Right lobe of liver (tissue), 6 donors: ENCODE data around the gene ZNF672. TPM values are rescaled to one million over a fixed set of nuclear protein-coding genes. Genes with fewer than 3 reads are reported as not detected.
"Not testable (repeated sequence)": the region's sequence is repeated elsewhere in the genome, so short reads cannot be mapped to it uniquely, and the experiment has no call there.

ENCODE experiments used
- ATAC-seq, 4 donors: fragments of 200-7000 bp; cut with Tn5 transposase; one replicate each; pipeline ENCODE4 v1.9.1; 2020; ENCODE audit warnings: mild to moderate bottlenecking in 4 of 4, moderate library complexity in 4 of 4
- DNase-seq, 3 donors: peaks; one replicate each; pipeline ENCODE4 v3.0.0-alpha.2; 2020
- H3K27ac ChIP-seq, 3 donors: fragments of 200-600 bp; one replicate each; pipeline ENCODE4 v1.8.0; 2022
- H3K27me3 ChIP-seq, 2 donors: fragments of 200-600 bp; one replicate each; pipeline ENCODE4 v1.8.0; 2022
- H3K36me3 ChIP-seq, 4 donors: fragments of 200-600 bp; sonication (generic) in 1 of 4; one replicate each; pipeline versions ENCODE4 v1.5.1 to v1.8.0; 2017 to 2022; ENCODE audit warnings: control low read depth in 1 of 4
- H3K4me1 ChIP-seq, 4 donors: fragments of 200-600 bp; sonication (generic) in 1 of 4; one replicate each; pipeline versions ENCODE4 v1.5.1 to v1.8.0; 2017 to 2022; ENCODE audit warnings: control low read depth in 1 of 4
- H3K4me3 ChIP-seq, 3 donors: fragments of 200-600 bp; one replicate each; pipeline ENCODE4 v1.8.0; 2022
- H3K9me3 ChIP-seq, 4 donors: fragments of 200-600 bp; sonication (generic) in 1 of 4; one replicate each; pipeline versions ENCODE4 v1.5.1 to v1.8.0; 2017 to 2022; ENCODE audit warnings: control low read depth in 1 of 4
- CTCF ChIP-seq, 4 donors: fragments of 200-600 bp in 3 of 4; fragments of 450-650 bp in 1 of 4; IDR thresholded peaks; one replicate each; pipeline versions ENCODE4 v1.5.1 to v1.8.0; 2016 to 2022; ENCODE audit warnings: antibody characterized with exemption in 4 of 4, mild to moderate bottlenecking in 2 of 4
- POLR2A ChIP-seq: fragments of 450-650 bp; IDR thresholded peaks from one replicate; pipeline ENCODE4 v1.6.1; 2017; ENCODE audit warnings: antibody characterized with exemption, mild to moderate bottlenecking
- WGBS: methylation state at CpG from one replicate; pipeline ENCODE4 v1.1.6; 2018; ENCODE audit warnings: low coverage, low lambda C conversion rate; ENCODE audit not compliant: insufficient coverage; ENCODE audit errors: missing lambda C conversion rate; 5-methylcytosine and 5-hydroxymethylcytosine counted together
- intact Hi-C, 2 donors: fragments of 100-400 bp; cut with DNase I; formaldehyde crosslinking; loops; one replicate each; pipeline versions ENCODE4 v1.11.2 to v1.14.1; 2022
- total RNA-seq, 6 experiments: library from RNA; depleted of rRNA in 2 of 6; stranded (reverse); fragments of >200 nt in 2 of 6; fragmentation: NEBNext Ultra II Directional in 3 of 6; extraction: Animal tissue kit (Norgen Biotek cat#: 25700) in 3 of 6; gene quantifications; one replicate each; pipeline versions ENCODE4 v1.1.0 to v1.2.4, GENCODE V29; 2016 to 2023
- donor health status: DM: no; HTN: yes; CAD: no.
- donor health status: DM: no; HTN: no; CAD: no.
- donor health status: DM: no; HTN: no; CAD: no.
- donor health status: DM: no; HTN: yes; CAD: no.
- donor health status: DM: no; HTN: yes; CAD: no.

The ZNF672 gene
- total RNA-seq, 6 experiments from 2014 or later = 16.9 to 24.3 (median 19.4) TPM

- Histone ChIP-seq H3K36me3 (no peaks in the 10 kb centered on the region), H3K27me3 (no peaks in the 10 kb centered on the region), H3K4me3 (peak within 1 kb of the TSS; percentile 69 to 76 (median 73)), H3K27ac (peak within 1 kb of the TSS; percentile 95 to 100 (median 98)), H3K9me3 (no peaks in the 10 kb centered on the region), H3K4me1 (peaks cover 0 to 30% (median 12%) of the 10 kb centered on the region in 4 donors)
- ATAC-seq = peak; percentile 85 to 96 (median 92)
- intact Hi-C loops = no loop called here
- peak; percentile 92 to 95 (median 94) for DNase-seq
- WGBS = under 1% methylated on average over 36 of the region's 56 CpGs
- TF ChIP-seq POLR2A (peak; percentile 77), CTCF (IDR thresholded peaks at IDR 0.05) (peak; percentile 41 to 74 (median 70))
Measured at GRCh38 chr1:248825909-248826760, 11.9 kb upstream of the ZNF672 start, which contains the start of gene SH3BP5L. TSS of gene SH3BP5L (minus strand) at chr1:248825915. CDS start at chr1:248824935, 980 bp downstream.

GRCh38 chr1:248828845-248829244 is 9.2 kb upstream of the ZNF672 start:
- no peak overlapping the region for H3K27ac ChIP-seq
- TF ChIP-seq CTCF (IDR thresholded peaks at IDR 0.05) = no peak
- no peak for TF ChIP-seq POLR2A
- WGBS = 18% methylated on average over 3 of the region's 3 CpGs

GRCh38 chr1:248830718-248831017 is 7.4 kb upstream of the ZNF672 start:
- H3K36me3 ChIP-seq, ATAC-seq, H3K9me3 ChIP-seq, H3K4me1 ChIP-seq, DNase-seq, H3K27ac ChIP-seq, intact Hi-C loops, H3K27me3 ChIP-seq, H3K4me3 ChIP-seq: not testable (repeated sequence)
- 45% methylated on average over 2 of the region's 3 CpGs for WGBS

More at GRCh38 chr1:248828845-248829244, 9.2 kb upstream of the ZNF672 start:
- Histone ChIP-seq H3K4me3 (no peak overlapping the region), H3K36me3 (no peaks in the 10 kb centered on the region), H3K4me1 (peaks cover 0 to 19% (median 9%) of the 10 kb centered on the region in 4 donors), H3K27me3 (no peaks in the 10 kb centered on the region), H3K9me3 (no peaks in the 10 kb centered on the region)
- ATAC-seq = peak in 1 of 4 donors; percentile 46
- intact Hi-C loops = no loop called here
- no peak for DNase-seq

- Histone ChIP-seq H3K9me3 (no peaks in the 10 kb centered on the region), H3K36me3 (no peaks in the 10 kb centered on the region), H3K4me1 (peaks cover 0 to 7% (median 2%) of the 10 kb centered on the region in 4 donors), H3K4me3 (no peak overlapping the region), H3K27me3 (no peaks in the 10 kb centered on the region), H3K27ac (no peak overlapping the region)
- DNase-seq (no peak), ATAC-seq (no peak)
- WGBS = 59% methylated on average over 1 of the region's 1 CpG
- TF ChIP-seq POLR2A = no peak
- TF ChIP-seq CTCF (IDR thresholded peaks at IDR 0.05) = no peak
- intact Hi-C loops = no loop called here
Measured at GRCh38 chr1:248831842-248832241, 6.2 kb upstream of the ZNF672 start.

GRCh38 chr1:248834343-248834940 is 3.6 kb upstream of the ZNF672 start:
- ATAC-seq (no peak), DNase-seq (peak in 1 of 3 donors; percentile 27)
- TF ChIP-seq CTCF (IDR thresholded peaks at IDR 0.05) (no peak), POLR2A (no peak)
- WGBS = 54% methylated on average over 7 of the region's 7 CpGs
- H3K27ac ChIP-seq = no peak overlapping the region
- H3K27me3 ChIP-seq = no peaks in the 10 kb centered on the region
- H3K4me3 ChIP-seq = no peak overlapping the region
- H3K36me3 ChIP-seq = no peaks in the 10 kb centered on the region
- no peaks in the 10 kb centered on the region for H3K9me3 ChIP-seq
- intact Hi-C loops = no loop called here
- H3K4me1 ChIP-seq = peaks cover 0 to 10% (median 2%) of the 10 kb centered on the region in 4 donors
